GM21576 (cell line): Measurements from ENCODE around the gene SEBOX.

ENCODE experiments used
- ATAC-seq: cut with Tn5 transposase; IDR thresholded peaks from one replicate; pipeline ENCODE4 v1.9.1; 2021; ENCODE audit warnings: mild to moderate bottlenecking, moderate library complexity; ENCODE audit not compliant: unreplicated experiment

The SEBOX gene

GRCh38 chr17:28369684-28370034 is 4.7 kb upstream of the SEBOX start:
- ATAC-seq = no peak

GRCh38 chr17:28368915-28369683 is 4.1 kb upstream of the SEBOX start:
- ATAC-seq = no peak

- ATAC-seq = no peak
These were observed 3.4 kb upstream of the SEBOX start for GRCh38 chr17:28368306-28368831.

- no peak for ATAC-seq
These were observed 2.8 kb upstream of the SEBOX start for GRCh38 chr17:28367641-28368305.

- ATAC-seq = no peak
These were observed 1.6 kb upstream of the SEBOX start for GRCh38 chr17:28366605-28367004.

GRCh38 chr17:28365487-28365886 is 488 bp upstream of the SEBOX start:
- ATAC-seq = no peak

- ATAC-seq = no peak
These were observed 986 bp downstream of the SEBOX start for GRCh38 chr17:28363776-28364650.

GRCh38 chr17:28363186-28363585 is 1.8 kb downstream of the SEBOX start:
- no peak for ATAC-seq

GRCh38 chr17:28357901-28358197 is 7.2 kb downstream of the SEBOX start:
- ATAC-seq = no peak

- ATAC-seq = peak; percentile 87
These were observed 7.7 kb downstream of the SEBOX start, which contains the start of gene POLDIP2 for GRCh38 chr17:28357061-28357900. Gene POLDIP2 (minus strand): TSS chr17:28357527. CDS start chr17:28357448, 79 bp downstream.

- ATAC-seq = no peak
These were observed 14.7 kb downstream of the SEBOX start for GRCh38 chr17:28350271-28350670.

GRCh38 chr17:28348979-28349378 is 16.0 kb downstream of the SEBOX start:
- no peak for ATAC-seq

- no peak for ATAC-seq
These were observed 17.6 kb downstream of the SEBOX start for GRCh38 chr17:28347261-28347891.

- no peak for ATAC-seq
These were observed 18.2 kb downstream of the SEBOX start for GRCh38 chr17:28346746-28347246.

GRCh38 chr17:28346199-28346580 is 18.8 kb downstream of the SEBOX start:
- no peak for ATAC-seq

- ATAC-seq = no peak
These were observed 19.4 kb downstream of the SEBOX start for GRCh38 chr17:28345419-28346198.

- ATAC-seq = no peak
These were observed 20.5 kb downstream of the SEBOX start for GRCh38 chr17:28344435-28344901.

GRCh38 chr17:28344011-28344410 is 21.0 kb downstream of the SEBOX start:
- ATAC-seq = no peak

GRCh38 chr17:28343491-28343932 is 21.5 kb downstream of the SEBOX start:
- ATAC-seq = no peak
